ENCODE data around the gene TMEM101.
"Not testable (repeated sequence)": the region's sequence is repeated elsewhere in the genome, so short reads cannot be mapped to it uniquely, and the experiment has no call there.

TMEM101 gene

GRCh38 chr17:43962479-43962878 lies 52.3 kb downstream of the TMEM101 start:
- in situ Hi-C loops (cut with HindIII; ENCODE audit: low sequenced_read_pairs), result no loop called here
- H3K4me3 ChIP-seq (ENCODE audit: low read depth, low read length), result no peak overlapping the region

DNA sequence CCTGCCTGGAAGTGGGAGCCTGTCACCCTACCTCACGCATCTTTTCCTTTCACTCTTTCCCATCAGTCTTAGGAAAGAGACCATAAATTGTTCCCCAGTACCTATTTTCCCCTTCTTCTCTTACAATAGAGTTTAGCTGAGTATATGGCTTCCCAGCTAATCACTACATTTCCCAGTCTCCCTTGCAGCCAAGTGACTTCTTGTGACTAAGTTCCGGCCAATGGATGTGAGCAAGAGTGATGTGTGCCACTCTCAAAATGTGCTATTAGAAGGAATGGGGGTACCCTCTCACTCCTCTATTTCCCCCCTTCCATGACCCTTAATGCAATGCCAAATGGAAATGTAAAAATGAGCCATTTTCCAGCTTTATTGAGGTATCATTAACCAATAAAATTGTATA lies 52.8 kb downstream of the TMEM101 start:
- H3K4me3 ChIP-seq (ENCODE audit: low read depth, low read length), result no peak overlapping the region
- TF ChIP-seq, protein P1, sequence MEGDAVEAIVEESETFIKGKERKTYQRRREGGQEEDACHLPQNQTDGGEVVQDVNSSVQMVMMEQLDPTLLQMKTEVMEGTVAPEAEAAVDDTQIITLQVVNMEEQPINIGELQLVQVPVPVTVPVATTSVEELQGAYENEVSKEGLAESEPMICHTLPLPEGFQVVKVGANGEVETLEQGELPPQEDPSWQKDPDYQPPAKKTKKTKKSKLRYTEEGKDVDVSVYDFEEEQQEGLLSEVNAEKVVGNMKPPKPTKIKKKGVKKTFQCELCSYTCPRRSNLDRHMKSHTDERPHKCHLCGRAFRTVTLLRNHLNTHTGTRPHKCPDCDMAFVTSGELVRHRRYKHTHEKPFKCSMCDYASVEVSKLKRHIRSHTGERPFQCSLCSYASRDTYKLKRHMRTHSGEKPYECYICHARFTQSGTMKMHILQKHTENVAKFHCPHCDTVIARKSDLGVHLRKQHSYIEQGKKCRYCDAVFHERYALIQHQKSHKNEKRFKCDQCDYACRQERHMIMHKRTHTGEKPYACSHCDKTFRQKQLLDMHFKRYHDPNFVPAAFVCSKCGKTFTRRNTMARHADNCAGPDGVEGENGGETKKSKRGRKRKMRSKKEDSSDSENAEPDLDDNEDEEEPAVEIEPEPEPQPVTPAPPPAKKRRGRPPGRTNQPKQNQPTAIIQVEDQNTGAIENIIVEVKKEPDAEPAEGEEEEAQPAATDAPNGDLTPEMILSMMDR (IDR thresholded peaks at IDR 0.05; ENCODE audit: low read depth, low read length), result no peak
- DNase-seq (ENCODE audit: low read depth, low spot score), result no peak
- in situ Hi-C loops (cut with HindIII; ENCODE audit: low sequenced_read_pairs), result no loop called here

More at GRCh38 chr17:43962479-43962878, 52.3 kb downstream of the TMEM101 start:
- DNase-seq (ENCODE audit: low read depth, low spot score), result no peak
- TF ChIP-seq, protein P1 (IDR thresholded peaks at IDR 0.05; ENCODE audit: low read depth, low read length), result no peak

GRCh38 chr17:43961292-43961691 lies 53.5 kb downstream of the TMEM101 start:
- H3K4me3 ChIP-seq (ENCODE audit: low read depth, low read length); in situ Hi-C loops (cut with HindIII; ENCODE audit: low sequenced_read_pairs); DNase-seq (ENCODE audit: low read depth, low spot score): not testable (repeated sequence)
